ENCODE results near the gene MRPL42.

- TF ChIP-seq POLR2AphosphoS5 (IDR thresholded peaks at IDR 0.05; ENCODE audit: insufficient read depth in 1 of 2, low read depth in 1 of 2) (no peak), POLR2A (IDR thresholded peaks at IDR 0.05) (no peak)
These were observed 1.5 kb upstream of the MRPL42 start for GRCh38 chr12:93465841-93466240.

Measured in vagina (tissue), 2 donors.